A549 (cell line): ENCODE data around the gene VOPP1. TPM values are rescaled to one million over a fixed set of nuclear protein-coding genes. Genes with fewer than 3 reads are reported as not detected.

Experiments
- ATAC-seq, 2 experiments: fragments of 200-7000 bp in 1 of 2; fragments of >200 bp in 1 of 2; cut with Nextera tagmentation in 1 of 2; cut with Tn5 transposase in 1 of 2; 3 replicates each; pipeline versions ENCODE4 v1.8.0 to v1.9.1; 2018 to 2020; ENCODE audit warnings: mild to moderate bottlenecking in 1 of 2, moderate library complexity in 1 of 2
- CTCF ChIA-PET: fragments of 300-600 bp; sonication (Branson Sonifier 250); formaldehyde crosslinking; extraction: SDS; loops from one replicate; lab custom pipeline; 2021; ENCODE audit warnings: antibody characterized with exemption, inconsistent platforms; lab: Yijun Ruan, JAX
- POLR2A ChIA-PET: fragments of 350-600 bp; formaldehyde crosslinking; extraction: SDS; loops from one replicate; lab custom pipeline; 2021; ENCODE audit warnings: antibody characterized with exemption, inconsistent platforms; lab: Yijun Ruan, JAX
- DNase-seq, 2 experiments: peaks; one replicate each; pipeline versions ENCODE4 v3.0.0 to v3.0.0-alpha.2; 2011 to 2016; ENCODE audit warnings: low read depth in 1 of 2, low spot score in 1 of 2
- FAIRE-seq: peaks from 2 replicates; lab custom pipeline; 2011; peaks lifted over from hg19 to GRCh38; lab: Jason Lieb, UNC
- H3K27ac ChIP-seq, 2 experiments: fragments of >200 bp; sonication (Bioruptor Twin); formaldehyde crosslinking; 3 replicates each; pipeline ENCODE4 v1.5.1; 2016 to 2017
- H3K4me1 ChIP-seq: fragments of >200 bp; sonication (Bioruptor Twin); formaldehyde crosslinking; 3 replicates; pipeline ENCODE4 v1.6.1; 2016
- H3K4me2 ChIP-seq: fragments of >200 bp; sonication (Bioruptor Twin); formaldehyde crosslinking; 3 replicates; pipeline ENCODE4 v1.6.1; 2016
- H3K4me3 ChIP-seq: fragments of >200 bp; sonication (Bioruptor Twin); formaldehyde crosslinking; 3 replicates; pipeline ENCODE4 v1.5.1; 2016
- H3K9me3 ChIP-seq: fragments of >200 bp; sonication (Bioruptor Twin); formaldehyde crosslinking; 3 replicates; pipeline ENCODE4 v1.6.1; 2016
- BHLHE40 ChIP-seq: IDR thresholded peaks from 2 replicates; pipeline ENCODE4 v1.6.1; 2012; ENCODE audit warnings: low read depth, low read length, inconsistent platforms
- EHF ChIP-seq: fragments of 250-450 bp; sonication (Bioruptor Pico); IDR thresholded peaks from 2 replicates; pipeline ENCODE4 v1.5.0; 2020; ENCODE audit warnings: mild to moderate bottlenecking
- EHMT2 ChIP-seq: fragments of 200-600 bp; sonication (generic); IDR thresholded peaks from 2 replicates; pipeline ENCODE4 v1.6.1; 2016; ENCODE audit warnings: antibody characterized with exemption, low read depth, mild to moderate bottlenecking, moderate library complexity
- ESRRA ChIP-seq: fragments of 150-350 bp; IDR thresholded peaks from 2 replicates; pipeline ENCODE4 v1.6.1; 2014; ENCODE audit warnings: mild to moderate bottlenecking, low read length, borderline replicate concordance
- HOXB13 ChIP-seq: fragments of 250-450 bp; sonication (Bioruptor Pico); IDR thresholded peaks from 2 replicates; pipeline ENCODE4 v1.5.0; 2020; ENCODE audit warnings: low read depth, mild to moderate bottlenecking, moderate library complexity
- JUNB ChIP-seq: fragments of >200 bp; sonication (Bioruptor Twin); formaldehyde crosslinking; IDR thresholded peaks from 2 replicates; pipeline ENCODE4 v1.6.1; 2016
- MAZ ChIP-seq: fragments of 150-350 bp; IDR thresholded peaks from 2 replicates; pipeline ENCODE4 v1.6.1; 2014; ENCODE audit warnings: antibody characterized with exemption, low read depth, low read length, borderline replicate concordance
- MYC ChIP-seq: IDR thresholded peaks from 2 replicates; pipeline ENCODE4 v1.6.1; 2012; ENCODE audit warnings: mild to moderate bottlenecking, inconsistent platforms, low read length, improper control_type of control experiment, borderline replicate concordance
- PHF8 ChIP-seq: fragments of 200-600 bp; sonication (generic); IDR thresholded peaks from 2 replicates; pipeline ENCODE4 v1.6.1; 2016; ENCODE audit warnings: low read depth, mild to moderate bottlenecking, antibody characterized with exemption, moderate library complexity, borderline replicate concordance
- POLR2AphosphoS2 ChIP-seq: conservative IDR thresholded peaks from 2 replicates; pipeline ENCODE4 v1.6.1; 2012; ENCODE audit warnings: low read length, improper control_type of control experiment, inconsistent platforms
- RNF2 ChIP-seq: fragments of 200-600 bp; sonication (generic); IDR thresholded peaks from 2 replicates; pipeline ENCODE4 v1.6.1; 2016; ENCODE audit warnings: low read depth, mild to moderate bottlenecking, antibody characterized with exemption, moderate library complexity, borderline replicate concordance
- TFCP2L1 ChIP-seq: fragments of 250-450 bp; sonication (Bioruptor Pico); IDR thresholded peaks from 2 replicates; pipeline ENCODE4 v1.5.0; 2021; ENCODE audit warnings: mild to moderate bottlenecking
- ZC3H11A ChIP-seq: fragments of 450-650 bp; IDR thresholded peaks from 2 replicates; pipeline ENCODE4 v1.6.1; 2014; ENCODE audit warnings: antibody characterized with exemption, mild to moderate bottlenecking
- ZSCAN20 ChIP-seq: fragments of 250-450 bp; sonication (Bioruptor Pico); IDR thresholded peaks from 2 replicates; pipeline ENCODE4 v1.8.0; 2022; ENCODE audit warnings: mild to moderate bottlenecking, moderate library complexity
- WGBS: methylation state at CpG from one replicate; pipeline ENCODE4 v1.1.6; 2017; ENCODE audit errors: missing lambda C conversion rate; 5-methylcytosine and 5-hydroxymethylcytosine counted together
- polyA plus RNA-seq, 4 experiments: library from polyadenylated mRNA; depleted of rRNA in 3 of 4; stranded (reverse); fragments of >200 nt; fragmentation: RNase III in 1 of 4; extraction: RNeasy Plus Mini Kit Qiagen cat#74134 plus additional on column Dnase treatment in 1 of 4; gene quantifications; 2 replicates in 3 of 4; 3 replicates in 1 of 4; pipeline ENCODE4 v1.2.3, GENCODE V29; 2011 to 2017
- TF ChIP-seq, protein P1 (sequence below): fragments of 250-450 bp; sonication (Bioruptor Pico); IDR thresholded peaks from 2 replicates; pipeline ENCODE4 v1.5.0; 2021; ENCODE audit warnings: mild to moderate bottlenecking, moderate library complexity, borderline replicate concordance
- TF ChIP-seq, protein P2 (sequence below): fragments of 250-450 bp; sonication (Bioruptor Pico); IDR thresholded peaks from 2 replicates; pipeline ENCODE4 v1.5.0; 2020; ENCODE audit warnings: low read depth, mild to moderate bottlenecking, moderate library complexity
- TF ChIP-seq, protein P3 (sequence below): fragments of >200 bp; sonication (Bioruptor Twin); formaldehyde crosslinking; IDR thresholded peaks from 2 replicates; pipeline ENCODE4 v1.6.1; 2016
- TF ChIP-seq, protein P4 (sequence below): fragments of 200-600 bp; sonication (generic); IDR thresholded peaks from 2 replicates; pipeline ENCODE4 v1.6.1; 2016; ENCODE audit warnings: antibody characterized with exemption, mild to moderate bottlenecking, moderate library complexity
- TF ChIP-seq, protein P5 (sequence below): IDR thresholded peaks from 2 replicates; pipeline ENCODE4 v1.6.1; 2012
- TF ChIP-seq, protein P6 (sequence below): fragments of 150-350 bp; IDR thresholded peaks from 2 replicates; pipeline ENCODE4 v1.6.1; 2014; ENCODE audit warnings: low read depth, mild to moderate bottlenecking, low read length

VOPP1 gene
- polyA plus RNA-seq, 2 of the 4 experiments (the other 2 are of a cell fraction), result 68.1 to 73.4 TPM

DNA sequence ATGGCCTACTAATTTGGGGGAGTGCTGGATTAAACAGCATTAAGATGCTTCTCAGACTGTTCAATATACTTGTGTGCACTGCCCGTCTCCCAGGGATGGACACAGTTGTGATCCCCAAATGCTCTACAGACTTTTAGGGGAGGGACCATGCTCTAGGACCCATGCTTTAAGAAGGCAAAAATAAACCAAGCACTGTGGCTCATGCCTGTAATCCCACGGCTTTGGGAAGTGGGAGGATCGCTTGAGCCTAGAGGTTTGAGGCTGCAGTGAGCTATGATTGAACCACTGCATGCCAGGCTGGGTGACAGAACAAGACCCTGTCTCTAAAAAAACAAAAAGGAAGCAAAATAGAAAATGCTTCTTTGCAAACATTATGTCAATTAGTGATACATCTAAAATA is 102.6 kb downstream of the VOPP1 start:
- ATAC-seq, result no peak
- ChIA-PET CTCF (interaction anchor here (0.9 kb wide), 1 partner anchor 10 kb away, joined by 3 read pairs; no protein-coding TSS in a partner anchor), POLR2A (no interaction called here)
- no peak for FAIRE-seq
- H3K9me3 ChIP-seq, result peaks cover 12% of the 10 kb centered on the region
- no peak overlapping the region for H3K4me2 ChIP-seq
- no peak overlapping the region for H3K27ac ChIP-seq
- no peak overlapping the region for H3K4me3 ChIP-seq
- DNase-seq, result no peak
- H3K4me1 ChIP-seq, result no peaks in the 10 kb centered on the region
- WGBS, result 80% methylated on average over 2 of the region's 3 CpGs
- TF ChIP-seq, protein P1, sequence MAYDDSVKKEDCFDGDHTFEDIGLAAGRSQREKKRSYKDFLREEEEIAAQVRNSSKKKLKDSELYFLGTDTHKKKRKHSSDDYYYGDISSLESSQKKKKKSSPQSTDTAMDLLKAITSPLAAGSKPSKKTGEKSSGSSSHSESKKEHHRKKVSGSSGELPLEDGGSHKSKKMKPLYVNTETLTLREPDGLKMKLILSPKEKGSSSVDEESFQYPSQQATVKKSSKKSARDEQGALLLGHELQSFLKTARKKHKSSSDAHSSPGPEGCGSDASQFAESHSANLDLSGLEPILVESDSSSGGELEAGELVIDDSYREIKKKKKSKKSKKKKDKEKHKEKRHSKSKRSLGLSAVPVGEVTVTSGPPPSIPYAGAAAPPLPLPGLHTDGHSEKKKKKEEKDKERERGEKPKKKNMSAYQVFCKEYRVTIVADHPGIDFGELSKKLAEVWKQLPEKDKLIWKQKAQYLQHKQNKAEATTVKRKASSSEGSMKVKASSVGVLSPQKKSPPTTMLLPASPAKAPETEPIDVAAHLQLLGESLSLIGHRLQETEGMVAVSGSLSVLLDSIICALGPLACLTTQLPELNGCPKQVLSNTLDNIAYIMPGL, result no peak
- no peak for TF ChIP-seq BHLHE40
- TF ChIP-seq JUNB, result no peak
- no peak for TF ChIP-seq ZSCAN20
- no peak for TF ChIP-seq TFCP2L1 (CRISPR knock-in tag)
- TF ChIP-seq ESRRA, result no peak
- no peak for TF ChIP-seq RNF2
- no peak for TF ChIP-seq POLR2AphosphoS2
- no peak for TF ChIP-seq EHF
- TF ChIP-seq, protein P2, sequence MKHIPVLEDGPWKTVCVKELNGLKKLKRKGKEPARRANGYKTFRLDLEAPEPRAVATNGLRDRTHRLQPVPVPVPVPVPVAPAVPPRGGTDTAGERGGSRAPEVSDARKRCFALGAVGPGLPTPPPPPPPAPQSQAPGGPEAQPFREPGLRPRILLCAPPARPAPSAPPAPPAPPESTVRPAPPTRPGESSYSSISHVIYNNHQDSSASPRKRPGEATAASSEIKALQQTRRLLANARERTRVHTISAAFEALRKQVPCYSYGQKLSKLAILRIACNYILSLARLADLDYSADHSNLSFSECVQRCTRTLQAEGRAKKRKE (CRISPR knock-in tag), result no peak
- TF ChIP-seq, protein P3, sequence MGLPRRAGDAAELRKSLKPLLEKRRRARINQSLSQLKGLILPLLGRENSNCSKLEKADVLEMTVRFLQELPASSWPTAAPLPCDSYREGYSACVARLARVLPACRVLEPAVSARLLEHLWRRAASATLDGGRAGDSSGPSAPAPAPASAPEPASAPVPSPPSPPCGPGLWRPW, result no peak
- no peak for TF ChIP-seq PHF8
- TF ChIP-seq ZC3H11A, result no peak
- TF ChIP-seq, protein P4, sequence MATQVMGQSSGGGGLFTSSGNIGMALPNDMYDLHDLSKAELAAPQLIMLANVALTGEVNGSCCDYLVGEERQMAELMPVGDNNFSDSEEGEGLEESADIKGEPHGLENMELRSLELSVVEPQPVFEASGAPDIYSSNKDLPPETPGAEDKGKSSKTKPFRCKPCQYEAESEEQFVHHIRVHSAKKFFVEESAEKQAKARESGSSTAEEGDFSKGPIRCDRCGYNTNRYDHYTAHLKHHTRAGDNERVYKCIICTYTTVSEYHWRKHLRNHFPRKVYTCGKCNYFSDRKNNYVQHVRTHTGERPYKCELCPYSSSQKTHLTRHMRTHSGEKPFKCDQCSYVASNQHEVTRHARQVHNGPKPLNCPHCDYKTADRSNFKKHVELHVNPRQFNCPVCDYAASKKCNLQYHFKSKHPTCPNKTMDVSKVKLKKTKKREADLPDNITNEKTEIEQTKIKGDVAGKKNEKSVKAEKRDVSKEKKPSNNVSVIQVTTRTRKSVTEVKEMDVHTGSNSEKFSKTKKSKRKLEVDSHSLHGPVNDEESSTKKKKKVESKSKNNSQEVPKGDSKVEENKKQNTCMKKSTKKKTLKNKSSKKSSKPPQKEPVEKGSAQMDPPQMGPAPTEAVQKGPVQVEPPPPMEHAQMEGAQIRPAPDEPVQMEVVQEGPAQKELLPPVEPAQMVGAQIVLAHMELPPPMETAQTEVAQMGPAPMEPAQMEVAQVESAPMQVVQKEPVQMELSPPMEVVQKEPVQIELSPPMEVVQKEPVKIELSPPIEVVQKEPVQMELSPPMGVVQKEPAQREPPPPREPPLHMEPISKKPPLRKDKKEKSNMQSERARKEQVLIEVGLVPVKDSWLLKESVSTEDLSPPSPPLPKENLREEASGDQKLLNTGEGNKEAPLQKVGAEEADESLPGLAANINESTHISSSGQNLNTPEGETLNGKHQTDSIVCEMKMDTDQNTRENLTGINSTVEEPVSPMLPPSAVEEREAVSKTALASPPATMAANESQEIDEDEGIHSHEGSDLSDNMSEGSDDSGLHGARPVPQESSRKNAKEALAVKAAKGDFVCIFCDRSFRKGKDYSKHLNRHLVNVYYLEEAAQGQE, result no peak
- TF ChIP-seq, all 56 proteins: peak for 0

DNA sequence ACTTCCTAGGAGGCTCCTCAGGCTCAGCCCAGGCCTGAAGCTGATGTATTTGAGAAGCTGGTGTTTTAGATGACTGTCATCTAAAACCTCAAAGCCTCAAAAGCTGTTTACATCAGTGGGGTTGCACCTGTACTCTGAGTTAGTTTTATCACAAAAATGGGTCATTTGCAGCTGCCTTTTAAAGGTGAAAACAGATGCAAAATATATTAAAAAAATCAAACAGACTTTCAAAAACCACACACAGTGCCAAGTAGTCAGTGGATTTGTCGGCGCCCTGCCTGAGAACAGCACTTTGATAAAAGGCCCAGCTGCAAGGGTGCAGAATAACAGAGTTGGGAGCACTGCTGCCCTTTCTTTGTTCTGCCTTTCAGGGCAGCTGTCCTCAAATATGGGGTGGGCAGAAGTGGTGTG is 103.0 kb downstream of the VOPP1 start:
- H3K27ac ChIP-seq, result no peak overlapping the region
- DNase-seq (no peak), FAIRE-seq (no peak), ATAC-seq (no peak)
- no peak overlapping the region for H3K4me2 ChIP-seq
- 96% methylated on average over 2 of the region's 2 CpGs for WGBS
- peaks cover 14% of the 10 kb centered on the region for H3K9me3 ChIP-seq
- H3K4me3 ChIP-seq, result no peak overlapping the region
- POLR2A ChIA-PET, result no interaction called here
- H3K4me1 ChIP-seq, result no peaks in the 10 kb centered on the region
- CTCF ChIA-PET, result interaction anchor here (0.9 kb wide), 2 partner anchors 10 to 11 kb away, joined by 3 read pairs; no protein-coding TSS in a partner anchor
- no peak for TF ChIP-seq PHF8
- no peak for TF ChIP-seq RNF2
- TF ChIP-seq MYC, result no peak
- TF ChIP-seq, protein P5, sequence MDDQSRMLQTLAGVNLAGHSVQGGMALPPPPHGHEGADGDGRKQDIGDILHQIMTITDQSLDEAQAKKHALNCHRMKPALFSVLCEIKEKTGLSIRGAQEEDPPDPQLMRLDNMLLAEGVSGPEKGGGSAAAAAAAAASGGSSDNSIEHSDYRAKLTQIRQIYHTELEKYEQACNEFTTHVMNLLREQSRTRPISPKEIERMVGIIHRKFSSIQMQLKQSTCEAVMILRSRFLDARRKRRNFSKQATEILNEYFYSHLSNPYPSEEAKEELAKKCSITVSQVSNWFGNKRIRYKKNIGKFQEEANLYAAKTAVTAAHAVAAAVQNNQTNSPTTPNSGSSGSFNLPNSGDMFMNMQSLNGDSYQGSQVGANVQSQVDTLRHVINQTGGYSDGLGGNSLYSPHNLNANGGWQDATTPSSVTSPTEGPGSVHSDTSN, result no peak
- TF ChIP-seq MAZ, result no peak
- TF ChIP-seq, protein P6, sequence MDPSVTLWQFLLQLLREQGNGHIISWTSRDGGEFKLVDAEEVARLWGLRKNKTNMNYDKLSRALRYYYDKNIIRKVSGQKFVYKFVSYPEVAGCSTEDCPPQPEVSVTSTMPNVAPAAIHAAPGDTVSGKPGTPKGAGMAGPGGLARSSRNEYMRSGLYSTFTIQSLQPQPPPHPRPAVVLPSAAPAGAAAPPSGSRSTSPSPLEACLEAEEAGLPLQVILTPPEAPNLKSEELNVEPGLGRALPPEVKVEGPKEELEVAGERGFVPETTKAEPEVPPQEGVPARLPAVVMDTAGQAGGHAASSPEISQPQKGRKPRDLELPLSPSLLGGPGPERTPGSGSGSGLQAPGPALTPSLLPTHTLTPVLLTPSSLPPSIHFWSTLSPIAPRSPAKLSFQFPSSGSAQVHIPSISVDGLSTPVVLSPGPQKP, result no peak
- TF ChIP-seq EHF, result no peak
- TF ChIP-seq EHMT2, result no peak
- TF ChIP-seq ESRRA, result no peak
- TF ChIP-seq HOXB13, result no peak
